Ecto neural progenitor cell (in vitro differentiated cells): Measurements from ENCODE around the gene MRGPRX4.

Experiments
- DNase-seq: peaks from one replicate; pipeline ENCODE4 v3.0.0-alpha.2; 2018; ENCODE audit warnings: low spot score

Gene MRGPRX4

GRCh38 chr11:18221274-18221876, 48.7 kb downstream of the MRGPRX4 start:
- DNase-seq, result no peak

GRCh38 chr11:18222814-18223421, 50.3 kb downstream of the MRGPRX4 start:
- no peak for DNase-seq
